A549 (cell line): ENCODE results near the gene ZNF570. TPM values are rescaled to one million over a fixed set of nuclear protein-coding genes. Genes with fewer than 3 reads are reported as not detected.

Source experiments
- ATAC-seq, 2 experiments: fragments of 200-7000 bp in 1 of 2; fragments of >200 bp in 1 of 2; cut with Nextera tagmentation in 1 of 2; cut with Tn5 transposase in 1 of 2; 3 replicates each; pipeline versions ENCODE4 v1.8.0 to v1.9.1; 2018 to 2020; ENCODE audit warnings: mild to moderate bottlenecking in 1 of 2, moderate library complexity in 1 of 2
- CTCF ChIA-PET: fragments of 300-600 bp; sonication (Branson Sonifier 250); formaldehyde crosslinking; extraction: SDS; loops from one replicate; lab custom pipeline; 2021; ENCODE audit warnings: antibody characterized with exemption, inconsistent platforms; lab: Yijun Ruan, JAX
- POLR2A ChIA-PET: fragments of 350-600 bp; formaldehyde crosslinking; extraction: SDS; loops from one replicate; lab custom pipeline; 2021; ENCODE audit warnings: antibody characterized with exemption, inconsistent platforms; lab: Yijun Ruan, JAX
- DNase-seq, 2 experiments: peaks; one replicate each; pipeline versions ENCODE4 v3.0.0 to v3.0.0-alpha.2; 2011 to 2016; ENCODE audit warnings: low read depth in 1 of 2, low spot score in 1 of 2
- FAIRE-seq: peaks from 2 replicates; lab custom pipeline; 2011; peaks lifted over from hg19 to GRCh38; lab: Jason Lieb, UNC
- H3K27ac ChIP-seq, 2 experiments: fragments of >200 bp; sonication (Bioruptor Twin); formaldehyde crosslinking; 3 replicates each; pipeline ENCODE4 v1.5.1; 2016 to 2017
- H3K4me1 ChIP-seq: fragments of >200 bp; sonication (Bioruptor Twin); formaldehyde crosslinking; 3 replicates; pipeline ENCODE4 v1.6.1; 2016
- H3K4me2 ChIP-seq: fragments of >200 bp; sonication (Bioruptor Twin); formaldehyde crosslinking; 3 replicates; pipeline ENCODE4 v1.6.1; 2016
- H3K4me3 ChIP-seq: fragments of >200 bp; sonication (Bioruptor Twin); formaldehyde crosslinking; 3 replicates; pipeline ENCODE4 v1.5.1; 2016
- H3K9me3 ChIP-seq: fragments of >200 bp; sonication (Bioruptor Twin); formaldehyde crosslinking; 3 replicates; pipeline ENCODE4 v1.6.1; 2016
- CEBPB ChIP-seq, 2 experiments: fragments of >200 bp in 1 of 2; sonication (Bioruptor Twin) in 1 of 2; formaldehyde crosslinking in 1 of 2; IDR thresholded peaks; 2 replicates each; pipeline ENCODE4 v1.6.1; 2012 to 2016
- FOSL2 ChIP-seq, 2 experiments: fragments of 450-650 bp in 1 of 2; fragments of >200 bp in 1 of 2; sonication (Bioruptor Twin) in 1 of 2; formaldehyde crosslinking; IDR thresholded peaks; 2 replicates each; pipeline versions ENCODE4 v1.5.0 to v1.6.1; 2016 to 2020; ENCODE audit warnings: mild to moderate bottlenecking in 1 of 2, moderate library complexity in 1 of 2
- GATA3 ChIP-seq: IDR thresholded peaks from 2 replicates; pipeline ENCODE4 v1.6.1; 2012; ENCODE audit warnings: borderline replicate concordance
- HMGXB4 ChIP-seq: fragments of 250-450 bp; sonication (Bioruptor Pico); IDR thresholded peaks from 2 replicates; pipeline ENCODE4 v1.5.0; 2021; ENCODE audit warnings: mild to moderate bottlenecking, moderate library complexity, borderline replicate concordance
- RCOR1 ChIP-seq: fragments of 150-350 bp; IDR thresholded peaks from 2 replicates; pipeline ENCODE4 v1.6.1; 2014; ENCODE audit warnings: antibody characterized with exemption, low read length, low read depth
- ZNF302 ChIP-seq: fragments of 250-450 bp; sonication (Bioruptor Pico); IDR thresholded peaks from 2 replicates; pipeline ENCODE4 v1.9.0; 2021; ENCODE audit warnings: inconsistent platforms, mild to moderate bottlenecking, moderate library complexity
- WGBS: methylation state at CpG from one replicate; pipeline ENCODE4 v1.1.6; 2017; ENCODE audit errors: missing lambda C conversion rate; 5-methylcytosine and 5-hydroxymethylcytosine counted together
- polyA plus RNA-seq, 4 experiments: library from polyadenylated mRNA; depleted of rRNA in 3 of 4; stranded (reverse); fragments of >200 nt; fragmentation: RNase III in 1 of 4; extraction: RNeasy Plus Mini Kit Qiagen cat#74134 plus additional on column Dnase treatment in 1 of 4; gene quantifications; 2 replicates in 3 of 4; 3 replicates in 1 of 4; pipeline ENCODE4 v1.2.3, GENCODE V29; 2011 to 2017

ZNF570 gene
- polyA plus RNA-seq, 2 of the 4 experiments (the other 2 are of a cell fraction) = 3.7 to 7.9 TPM

- CTCF ChIA-PET = interaction anchor here (0.8 kb wide), 1 partner anchor 10 kb away, joined by 3 read pairs; no protein-coding TSS in a partner anchor
- no peak for TF ChIP-seq FOSL2 (IDR thresholded peaks at IDR 0.05)
- TF ChIP-seq FOSL2 (CRISPR knock-in tag; IDR thresholded peaks at IDR 0.05) = peak; percentile 30; the same call in 1 of the 2 replicates
- no peak for TF ChIP-seq ZNF302 (CRISPR knock-in tag)
- ATAC-seq (no peak; a peak in 1 of 6 replicates), DNase-seq (no peak), FAIRE-seq (no peak)
- Histone ChIP-seq H3K9me3 (peaks cover 76% of the 10 kb centered on the region), H3K27ac (no peak overlapping the region), H3K4me2 (no peak overlapping the region), H3K4me1 (no peaks in the 10 kb centered on the region), H3K4me3 (no peak overlapping the region)
- POLR2A ChIA-PET = no interaction called here
- WGBS = 0% methylated on average over 2 of the region's 2 CpGs
Measured at GRCh38 chr19:37519890-37520289, 50.7 kb downstream of the ZNF570 start.

- Histone ChIP-seq H3K9me3 (peaks cover 89% of the 10 kb centered on the region), H3K4me2 (no peak overlapping the region), H3K4me1 (no peaks in the 10 kb centered on the region), H3K27ac (no peak overlapping the region), H3K4me3 (no peak overlapping the region)
- ChIA-PET POLR2A (no interaction called here), CTCF (no interaction called here)
- no peak for FAIRE-seq
- 43% methylated on average over 7 of the region's 7 CpGs for WGBS
- no peak for DNase-seq
- TF ChIP-seq RCOR1 = no peak
- no peak for TF ChIP-seq HMGXB4 (CRISPR knock-in tag)
- TF ChIP-seq CEBPB (IDR thresholded peaks at IDR 0.05) = no peak
- TF ChIP-seq GATA3 = peak; percentile 14; the same call in 1 of the 2 replicates
- ATAC-seq = no peak
Measured at GRCh38 chr19:37537391-37537947, 68.3 kb downstream of the ZNF570 start.

Other genes with a start within 250 kb of the ZNF570 start
- gene ZNF527, start 98.3 kb upstream of the ZNF570 start, polyA plus RNA-seq (2011; rRNA removed) = 5.3 and 8.2 TPM in 2 replicates
- gene ZNF527, start 98.3 kb upstream of the ZNF570 start, polyA plus RNA-seq (2017; fragmentation: RNase III; extraction: RNeasy Plus Mini Kit Qiagen cat#74134 plus additional on column Dnase treatment) = 4.1 to 4.9 TPM (median 4.4 TPM) in 3 replicates
- gene ZNF569, start 1.9 kb upstream of the ZNF570 start, polyA plus RNA-seq (2011; rRNA removed) = 10.6 and 11.1 TPM in 2 replicates
- gene ZNF569, start 1.9 kb upstream of the ZNF570 start, polyA plus RNA-seq (2017; fragmentation: RNase III; extraction: RNeasy Plus Mini Kit Qiagen cat#74134 plus additional on column Dnase treatment) = 6.3 to 6.6 TPM (median 6.5 TPM) in 3 replicates
- 0.12 and 0.16 TPM in 2 replicates for gene ZNF793, start 37.6 kb downstream of the ZNF570 start, polyA plus RNA-seq (2011; rRNA removed)
- gene ZNF793, start 37.6 kb downstream of the ZNF570 start, polyA plus RNA-seq (2017; fragmentation: RNase III; extraction: RNeasy Plus Mini Kit Qiagen cat#74134 plus additional on column Dnase treatment) = 0.04 to 0.17 TPM (median 0.07 TPM) in 3 replicates
- 2.5 and 2.7 TPM in 2 replicates for gene ZNF571, start 125.4 kb downstream of the ZNF570 start, polyA plus RNA-seq (2011; rRNA removed)
- gene ZNF571, start 125.4 kb downstream of the ZNF570 start, polyA plus RNA-seq (2017; fragmentation: RNase III; extraction: RNeasy Plus Mini Kit Qiagen cat#74134 plus additional on column Dnase treatment) = 0.97 to 1.4 TPM (median 1.3 TPM) in 3 replicates
- 0.12 and 0.13 TPM in 2 replicates for gene ZNF540, start 125.5 kb downstream of the ZNF570 start, polyA plus RNA-seq (2011; rRNA removed)
- 0.15 to 0.39 TPM (median 0.22 TPM) in 3 replicates for gene ZNF540, start 125.5 kb downstream of the ZNF570 start, polyA plus RNA-seq (2017; fragmentation: RNase III; extraction: RNeasy Plus Mini Kit Qiagen cat#74134 plus additional on column Dnase treatment)
- 9.0 and 9.2 TPM in 2 replicates for gene ZFP30, start 186.1 kb downstream of the ZNF570 start, polyA plus RNA-seq (2011; rRNA removed)
- gene ZFP30, start 186.1 kb downstream of the ZNF570 start, polyA plus RNA-seq (2017; fragmentation: RNase III; extraction: RNeasy Plus Mini Kit Qiagen cat#74134 plus additional on column Dnase treatment) = 8.3 to 9.2 TPM (median 8.4 TPM) in 3 replicates